GM20000 (cell line): ENCODE measurements around the gene ACYP2.
A peak's percentile ranks its signal among the peaks of the same experiment; 100 is the strongest.

ENCODE experiments used
- DNase-seq: peaks from one replicate; pipeline ENCODE4 v3.0.0; 2012; ENCODE audit warnings: low spot score
- TF ChIP-seq, protein P1 (sequence below): IDR thresholded peaks from 2 replicates; pipeline ENCODE4 v1.5.1; 2012; ENCODE audit warnings: mild to moderate bottlenecking, control low read depth; ENCODE audit errors: extremely low read depth, missing control alignments

ACYP2 gene

DNA sequence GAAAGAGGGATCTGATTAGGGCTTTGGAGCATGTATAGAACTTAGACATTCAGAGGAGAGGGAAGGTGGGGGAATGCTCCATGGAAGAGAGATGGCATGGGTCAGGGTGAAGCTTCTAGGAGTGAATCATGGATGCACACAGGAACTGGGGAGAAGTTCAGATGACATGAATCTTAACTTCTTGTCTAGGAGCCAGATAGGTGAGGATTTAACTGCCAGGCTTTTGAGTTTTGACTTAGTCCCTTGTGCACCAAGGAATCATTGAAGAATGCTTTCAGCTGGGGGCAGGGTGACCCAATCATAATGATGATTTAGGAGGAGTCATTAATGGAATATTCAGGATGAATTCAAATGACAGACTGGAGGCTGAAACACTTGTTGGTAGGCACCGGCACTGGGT, 48.7 kb downstream of the ACYP2 start:
- TF ChIP-seq, protein P1, sequence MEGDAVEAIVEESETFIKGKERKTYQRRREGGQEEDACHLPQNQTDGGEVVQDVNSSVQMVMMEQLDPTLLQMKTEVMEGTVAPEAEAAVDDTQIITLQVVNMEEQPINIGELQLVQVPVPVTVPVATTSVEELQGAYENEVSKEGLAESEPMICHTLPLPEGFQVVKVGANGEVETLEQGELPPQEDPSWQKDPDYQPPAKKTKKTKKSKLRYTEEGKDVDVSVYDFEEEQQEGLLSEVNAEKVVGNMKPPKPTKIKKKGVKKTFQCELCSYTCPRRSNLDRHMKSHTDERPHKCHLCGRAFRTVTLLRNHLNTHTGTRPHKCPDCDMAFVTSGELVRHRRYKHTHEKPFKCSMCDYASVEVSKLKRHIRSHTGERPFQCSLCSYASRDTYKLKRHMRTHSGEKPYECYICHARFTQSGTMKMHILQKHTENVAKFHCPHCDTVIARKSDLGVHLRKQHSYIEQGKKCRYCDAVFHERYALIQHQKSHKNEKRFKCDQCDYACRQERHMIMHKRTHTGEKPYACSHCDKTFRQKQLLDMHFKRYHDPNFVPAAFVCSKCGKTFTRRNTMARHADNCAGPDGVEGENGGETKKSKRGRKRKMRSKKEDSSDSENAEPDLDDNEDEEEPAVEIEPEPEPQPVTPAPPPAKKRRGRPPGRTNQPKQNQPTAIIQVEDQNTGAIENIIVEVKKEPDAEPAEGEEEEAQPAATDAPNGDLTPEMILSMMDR: no peak
- no peak for DNase-seq

GRCh38 chr2:54166121-54166773, 50.8 kb downstream of the ACYP2 start:
- TF ChIP-seq, protein P1: no peak
- DNase-seq: no peak

- TF ChIP-seq, protein P1: peak; percentile 19
- no peak for DNase-seq
Measured at GRCh38 chr2:54176577-54176976, 61.2 kb downstream of the ACYP2 start.

GRCh38 chr2:54183281-54183680, 67.9 kb downstream of the ACYP2 start:
- TF ChIP-seq, protein P1: no peak

DNA sequence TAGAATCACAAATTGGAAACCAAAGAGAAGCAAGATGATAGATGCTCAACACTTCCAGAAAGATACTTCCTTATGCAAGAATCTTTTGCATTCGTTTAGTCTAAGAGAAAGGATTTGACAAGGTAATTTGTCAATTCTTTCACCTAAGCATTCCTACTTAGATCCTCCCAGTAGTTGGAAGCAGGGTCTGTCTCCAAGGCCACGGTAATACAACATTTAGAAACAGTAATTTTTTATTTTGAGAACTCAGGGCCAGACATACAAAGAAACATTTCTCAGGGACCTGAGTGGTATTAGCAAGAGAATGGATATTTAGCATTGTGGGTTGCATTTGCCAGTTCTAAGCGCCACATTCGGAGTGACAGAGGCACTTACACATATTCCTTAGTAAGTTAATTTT, 68.6 kb downstream of the ACYP2 start:
- no peak for DNase-seq
- TF ChIP-seq, protein P1: no peak

More at GRCh38 chr2:54183281-54183680, 67.9 kb downstream of the ACYP2 start:
- no peak for DNase-seq

- no peak for DNase-seq
- TF ChIP-seq, protein P1: no peak
Measured at GRCh38 chr2:54185105-54185504, 69.7 kb downstream of the ACYP2 start.

DNA sequence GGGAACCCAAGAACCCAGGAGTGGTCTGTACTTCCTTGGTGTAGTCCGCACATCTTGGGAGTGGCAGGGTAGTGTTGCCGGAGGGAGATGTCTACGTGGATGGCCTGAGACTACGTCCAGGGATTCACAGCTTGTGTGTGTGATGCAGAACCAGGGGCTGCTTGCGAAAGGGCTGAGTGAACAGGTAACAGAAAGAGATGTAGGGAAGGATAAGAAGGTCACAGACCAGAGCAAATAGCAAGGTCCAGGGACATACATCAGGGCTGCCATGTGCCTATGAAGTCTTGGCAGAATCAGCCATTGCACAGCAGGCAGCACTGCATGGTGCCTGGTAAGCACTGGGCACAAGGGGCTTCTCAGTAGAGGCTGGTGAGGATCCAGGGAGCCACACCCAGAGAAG, 71.9 kb downstream of the ACYP2 start:
- DNase-seq: no peak
- TF ChIP-seq, protein P1: no peak
